GM19193 (cell line): ENCODE results near the gene AATK.

ENCODE experiments used
- POLR2A ChIP-seq: IDR thresholded peaks from 4 replicates; pipeline ENCODE4 v1.6.1; 2011; ENCODE audit not compliant: insufficient read depth, insufficient read length; ENCODE audit errors: extremely low read depth

AATK gene

GRCh38 chr17:81197831-81198490 is 31.9 kb upstream of the AATK start:
- TF ChIP-seq POLR2A: no peak

GRCh38 chr17:81197409-81197795 is 31.4 kb upstream of the AATK start:
- TF ChIP-seq POLR2A: no peak

GRCh38 chr17:81196505-81197408 is 30.7 kb upstream of the AATK start:
- no peak for TF ChIP-seq POLR2A

- TF ChIP-seq POLR2A: no peak
Measured at GRCh38 chr17:81195941-81196495, 30.0 kb upstream of the AATK start.

GRCh38 chr17:81194941-81195901 is 29.2 kb upstream of the AATK start:
- no peak for TF ChIP-seq POLR2A

- no peak for TF ChIP-seq POLR2A
Measured at GRCh38 chr17:81194225-81194760, 28.3 kb upstream of the AATK start.

GRCh38 chr17:81193470-81194224 is 27.6 kb upstream of the AATK start:
- TF ChIP-seq POLR2A: no peak

- no peak for TF ChIP-seq POLR2A
Measured at GRCh38 chr17:81193051-81193410, 27.0 kb upstream of the AATK start.

- no peak for TF ChIP-seq POLR2A
Measured at GRCh38 chr17:81192386-81193050, 26.5 kb upstream of the AATK start.

- TF ChIP-seq POLR2A: no peak
Measured at GRCh38 chr17:81191646-81192045, 25.6 kb upstream of the AATK start.

GRCh38 chr17:81191116-81191515 is 25.1 kb upstream of the AATK start:
- TF ChIP-seq POLR2A: no peak

- no peak for TF ChIP-seq POLR2A
Measured at GRCh38 chr17:81190591-81190990, 24.6 kb upstream of the AATK start.
